Bronchial smooth muscle cell (primary cell): ENCODE measurements around the gene STAT6. TPM values are rescaled to one million over a fixed set of nuclear protein-coding genes. Genes with fewer than 3 reads are reported as not detected.

Experiments
- total RNA-seq: library from RNA; depleted of rRNA; stranded (reverse); fragments of >200 nt; gene quantifications from 2 replicates; pipeline ENCODE4 v1.2.1, GENCODE V29; 2014

Gene STAT6
- total RNA-seq: 93.7 and 95.0 TPM in 2 replicates

GRCh38 chr12:57111031-57111734 is at the start of gene STAT6:
STAT6 (minus strand) TSS chr12:57111362; CDS start chr12:57108278, 3,084 bp downstream.

GRCh38 chr12:57146961-57147944 is 36.1 kb upstream of the STAT6 start, which contains the start of gene LRP1-AS:
LRP1-AS (minus strand) TSS chr12:57147619.

GRCh38 chr12:57127726-57128518 is 16.8 kb upstream of the STAT6 start, which contains the start of gene LRP1:
LRP1 (plus strand) TSS chr12:57128483; CDS start chr12:57128965, 482 bp downstream.

GRCh38 chr12:57088354-57089270 is 22.6 kb downstream of the STAT6 start, which contains the start of gene NAB2:
NAB2 (plus strand) TSS chr12:57089114; CDS start chr12:57089272, 158 bp downstream.

GRCh38 chr12:57078519-57079404 is 32.4 kb downstream of the STAT6 start, which contains the start of gene NEMP1:
NEMP1 (minus strand) TSS chr12:57078791; CDS start chr12:57078745, 46 bp downstream.

GRCh38 chr12:57049890-57050289 is 61.3 kb downstream of the STAT6 start, which contains the start of gene MYO1A:
MYO1A (minus strand) TSS chr12:57050129; CDS start chr12:57048323, 1,806 bp downstream.

Other genes starting within 250 kb of the STAT6 start
- not detected in 2 replicates for gene SDR9C7, start 177.0 kb downstream of the STAT6 start, total RNA-seq
- 0.16 and 0.17 TPM in 2 replicates for gene RDH16, start 153.8 kb downstream of the STAT6 start, total RNA-seq
- gene ZBTB39, start 104.8 kb downstream of the STAT6 start, total RNA-seq: 2.7 and 3.7 TPM in 2 replicates
- not detected in 2 replicates for gene TAC3, start 94.8 kb downstream of the STAT6 start, total RNA-seq
- gene MYO1A, start 61.2 kb downstream of the STAT6 start, total RNA-seq: under 0.01 and 0.32 TPM in 2 replicates
- 3.8 and 4.9 TPM in 2 replicates for gene NEMP1, start 32.6 kb downstream of the STAT6 start, total RNA-seq
- 53.4 and 90.2 TPM in 2 replicates for gene NAB2, start 22.2 kb downstream of the STAT6 start, total RNA-seq
- gene LRP1, start 17.1 kb upstream of the STAT6 start, total RNA-seq: 384 and 619 TPM in 2 replicates
- gene LRP1-AS, start 36.3 kb upstream of the STAT6 start, total RNA-seq: 0.17 TPM in 1 of 2 replicates, not detected in the other
- 0.77 and 0.79 TPM in 2 replicates for gene NXPH4, start 105.4 kb upstream of the STAT6 start, total RNA-seq
- gene SHMT2, start 118.3 kb upstream of the STAT6 start, total RNA-seq: 149 and 196 TPM in 2 replicates
- gene STAC3, start 139.8 kb upstream of the STAT6 start, total RNA-seq: 0.63 and 0.69 TPM in 2 replicates